Fibroblast of skin of back (primary cell): ENCODE data around the gene RBBP8NL. TPM values are rescaled to one million over a fixed set of nuclear protein-coding genes. Genes with fewer than 3 reads are reported as not detected.

Source experiments
- DNase-seq: peaks from one replicate; pipeline ENCODE4 v3.0.0-alpha.2; 2013
- polyA plus RNA-seq, 2 experiments: library from polyadenylated mRNA; unstranded; fragments of 120-200 nt; gene quantifications; one replicate each; pipeline ENCODE4 v1.2.1, GENCODE V29; 2013; ENCODE audit not compliant: insufficient read length in 2 of 2

The RBBP8NL gene, protein sequence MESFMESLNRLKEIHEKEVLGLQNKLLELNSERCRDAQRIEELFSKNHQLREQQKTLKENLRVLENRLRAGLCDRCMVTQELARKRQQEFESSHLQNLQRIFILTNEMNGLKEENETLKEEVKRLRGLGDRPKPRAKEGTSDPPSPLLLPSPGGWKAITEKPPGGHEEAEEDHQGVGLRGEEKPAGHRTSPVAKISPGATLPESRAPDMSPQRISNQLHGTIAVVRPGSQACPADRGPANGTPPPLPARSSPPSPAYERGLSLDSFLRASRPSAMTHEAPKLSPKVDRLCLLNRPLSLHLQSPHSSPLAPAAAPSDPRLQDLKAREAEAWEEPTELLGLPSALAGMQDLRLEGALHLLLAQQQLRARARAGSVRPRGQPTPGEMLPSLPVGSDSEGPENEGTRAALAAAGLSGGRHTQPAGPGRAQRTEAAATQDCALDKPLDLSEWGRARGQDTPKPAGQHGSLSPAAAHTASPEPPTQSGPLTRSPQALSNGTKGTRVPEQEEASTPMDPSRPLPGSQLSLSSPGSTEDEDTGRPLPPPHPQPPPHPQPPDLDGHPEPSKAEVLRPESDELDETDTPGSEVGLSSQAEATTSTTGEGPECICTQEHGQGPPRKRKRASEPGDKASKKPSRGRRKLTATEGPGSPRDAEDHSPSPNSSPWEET
- not detected for polyA plus RNA-seq (2013, experiment 1 of 2; ENCODE audit: insufficient read length)
- not detected for polyA plus RNA-seq (2013, experiment 2 of 2; ENCODE audit: insufficient read length)

DNA sequence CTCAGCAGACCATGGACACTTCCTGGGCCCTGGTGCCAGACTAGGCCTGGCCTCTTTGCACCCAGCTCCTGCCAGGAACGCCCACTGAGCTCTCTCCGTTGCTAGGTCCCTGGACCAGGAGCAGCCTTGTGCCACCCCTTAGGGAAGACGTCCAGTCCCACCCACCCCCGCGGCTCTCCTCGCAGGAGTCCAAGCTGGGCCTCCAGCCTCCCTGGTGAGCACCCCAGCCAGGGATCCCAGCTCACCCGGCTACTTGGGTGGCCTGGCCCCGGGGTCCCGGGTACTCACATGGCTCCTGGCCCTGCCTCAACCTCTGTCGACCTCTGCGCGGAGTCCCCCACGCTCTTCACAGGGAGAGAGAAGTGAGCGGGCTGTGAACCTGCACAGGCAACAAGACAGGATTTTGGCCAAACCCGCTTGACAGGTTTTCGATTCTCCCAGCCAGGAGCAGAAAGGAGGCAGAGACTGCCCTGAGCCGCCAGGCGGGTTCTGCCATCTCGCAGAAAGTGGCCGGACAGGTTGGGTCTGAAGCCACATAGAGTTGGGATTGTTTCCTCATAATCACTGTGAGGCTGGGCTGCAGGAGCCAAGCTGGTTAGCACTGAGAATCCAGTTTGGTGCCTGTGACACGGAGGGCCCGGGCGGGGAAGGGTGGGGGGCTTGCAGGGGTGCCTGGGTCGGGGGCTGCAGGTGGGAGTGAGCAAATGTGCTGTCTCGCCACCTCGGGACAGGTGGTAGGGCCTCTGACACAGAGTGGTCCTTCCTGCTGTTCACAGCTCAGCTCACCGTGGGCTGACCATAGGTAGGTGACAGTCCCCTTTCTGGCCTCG is at the start of gene RBBP8NL:
TSS of gene RBBP8NL (minus strand) at position 368 of the 830 bp plus-strand sequence. CDS start 7,892 bp downstream, outside the sequence.
- DNase-seq, result no peak

DNA sequence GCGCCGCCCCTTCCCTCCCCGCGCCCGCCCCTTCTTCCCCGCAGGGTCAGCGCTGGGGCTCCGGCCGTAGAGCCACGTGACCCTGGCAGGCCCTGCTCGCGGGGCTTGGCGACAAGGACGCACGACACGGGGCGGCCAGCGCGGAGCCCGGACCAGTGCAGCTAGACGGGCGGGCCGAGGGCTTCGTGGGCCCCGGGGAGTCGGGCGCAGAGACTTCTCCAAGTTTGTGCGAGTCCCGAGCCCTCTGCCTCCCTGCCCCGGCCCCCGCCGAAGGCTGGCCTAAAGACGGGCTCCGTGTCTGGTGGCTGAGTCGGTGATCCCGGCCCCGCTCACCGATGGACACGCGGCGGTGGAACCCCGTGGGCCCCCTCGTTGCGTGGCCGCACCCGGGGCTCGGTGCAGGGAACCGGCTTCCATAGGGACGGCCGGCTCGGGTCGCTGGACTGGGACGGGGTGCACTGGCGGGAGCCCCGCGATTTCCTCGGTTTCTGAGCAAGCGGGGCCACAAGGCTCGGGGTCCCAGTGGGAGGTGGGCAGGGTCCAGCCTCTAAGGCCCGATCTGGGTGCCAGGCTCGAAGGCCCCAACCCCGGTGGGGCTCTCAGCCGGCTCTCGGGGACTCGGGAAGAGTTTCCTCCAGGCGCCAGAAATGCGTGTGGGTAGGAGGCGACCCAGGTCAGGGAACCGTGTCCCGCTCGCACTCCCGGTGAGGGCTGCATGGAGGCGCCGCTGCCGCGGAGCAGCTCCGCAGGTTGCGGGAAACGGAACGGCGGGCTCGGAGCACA is 48.9 kb upstream of the RBBP8NL start:
- DNase-seq, result no peak

DNA sequence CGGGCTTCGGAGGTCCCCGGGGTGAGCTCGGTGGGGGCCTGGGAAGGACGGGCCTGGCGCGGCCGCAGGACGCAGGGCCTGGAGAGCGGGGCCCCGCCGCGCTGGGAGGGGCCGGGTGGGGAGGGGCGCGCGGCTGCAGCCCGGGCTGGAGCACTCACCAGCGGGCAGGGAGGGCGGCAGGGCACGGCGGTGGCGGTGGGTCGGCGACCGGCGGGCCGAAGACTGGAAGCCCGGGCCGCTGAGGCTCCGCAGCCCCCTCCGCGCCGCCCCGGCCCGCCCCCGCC is 48.4 kb upstream of the RBBP8NL start, which contains the start of gene GATA5:
TSS of gene GATA5 (minus strand) at position 224 of the 284 bp plus-strand sequence. CDS start 474 bp downstream, outside the sequence.
- no peak for DNase-seq

DNA sequence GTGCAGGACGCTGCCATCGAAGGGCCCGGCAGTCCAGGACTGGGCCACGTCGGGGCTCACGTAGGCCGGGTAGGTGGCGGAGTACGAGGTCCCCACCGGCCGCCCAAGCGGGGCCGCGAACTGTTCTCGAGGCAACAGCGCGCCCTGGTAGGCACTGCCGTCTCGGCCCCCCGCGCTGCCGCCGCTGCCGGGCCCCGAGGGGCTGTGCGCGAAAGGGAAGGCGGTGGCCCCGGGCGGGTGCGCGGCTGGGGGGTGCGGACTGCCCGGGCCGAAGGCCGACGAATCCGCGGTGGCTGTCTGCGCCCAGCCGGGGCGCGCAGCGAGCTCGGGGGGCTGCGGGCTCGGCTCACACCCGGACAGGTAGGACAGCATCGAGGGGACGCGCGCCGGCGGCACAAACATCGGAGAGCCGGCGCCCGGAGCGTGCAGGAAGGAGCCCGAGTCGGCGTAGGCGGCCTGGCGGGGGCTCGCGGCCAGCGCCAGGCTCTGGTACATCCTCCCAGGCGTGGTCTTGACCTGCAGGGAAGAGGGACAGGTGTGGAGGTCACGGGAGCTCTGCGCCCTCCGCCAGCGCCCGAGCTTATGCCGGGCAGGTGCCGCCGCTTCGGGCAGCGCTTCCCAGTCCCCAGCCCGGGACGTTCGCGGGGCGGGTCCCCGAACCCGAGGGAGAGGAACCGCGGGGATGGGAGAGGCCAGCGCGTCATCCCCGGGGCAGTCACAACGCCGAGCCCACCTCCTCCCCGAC is 47.9 kb upstream of the RBBP8NL start:
- DNase-seq, result no peak

DNA sequence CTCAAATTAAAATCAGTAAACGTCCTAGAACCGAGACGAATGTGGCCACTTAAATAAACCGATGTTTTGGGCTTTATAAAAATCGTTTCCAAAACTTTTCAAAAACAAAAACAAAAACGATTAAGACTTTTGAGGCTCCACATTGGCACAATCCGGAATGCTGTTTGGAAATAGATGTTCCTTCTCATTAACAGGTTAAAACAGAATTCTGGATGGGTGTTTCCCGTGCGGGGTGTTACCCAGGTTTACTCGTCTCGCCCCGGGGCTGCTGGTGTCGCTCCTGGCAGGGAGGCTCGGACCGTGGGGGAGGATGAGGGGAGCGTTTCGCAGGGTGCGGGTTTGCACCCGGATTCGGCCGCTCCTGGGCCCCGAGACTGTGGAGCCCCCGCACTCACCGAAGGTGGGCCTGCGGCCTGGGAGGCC is 47.3 kb upstream of the RBBP8NL start:
- DNase-seq, result no peak

DNA sequence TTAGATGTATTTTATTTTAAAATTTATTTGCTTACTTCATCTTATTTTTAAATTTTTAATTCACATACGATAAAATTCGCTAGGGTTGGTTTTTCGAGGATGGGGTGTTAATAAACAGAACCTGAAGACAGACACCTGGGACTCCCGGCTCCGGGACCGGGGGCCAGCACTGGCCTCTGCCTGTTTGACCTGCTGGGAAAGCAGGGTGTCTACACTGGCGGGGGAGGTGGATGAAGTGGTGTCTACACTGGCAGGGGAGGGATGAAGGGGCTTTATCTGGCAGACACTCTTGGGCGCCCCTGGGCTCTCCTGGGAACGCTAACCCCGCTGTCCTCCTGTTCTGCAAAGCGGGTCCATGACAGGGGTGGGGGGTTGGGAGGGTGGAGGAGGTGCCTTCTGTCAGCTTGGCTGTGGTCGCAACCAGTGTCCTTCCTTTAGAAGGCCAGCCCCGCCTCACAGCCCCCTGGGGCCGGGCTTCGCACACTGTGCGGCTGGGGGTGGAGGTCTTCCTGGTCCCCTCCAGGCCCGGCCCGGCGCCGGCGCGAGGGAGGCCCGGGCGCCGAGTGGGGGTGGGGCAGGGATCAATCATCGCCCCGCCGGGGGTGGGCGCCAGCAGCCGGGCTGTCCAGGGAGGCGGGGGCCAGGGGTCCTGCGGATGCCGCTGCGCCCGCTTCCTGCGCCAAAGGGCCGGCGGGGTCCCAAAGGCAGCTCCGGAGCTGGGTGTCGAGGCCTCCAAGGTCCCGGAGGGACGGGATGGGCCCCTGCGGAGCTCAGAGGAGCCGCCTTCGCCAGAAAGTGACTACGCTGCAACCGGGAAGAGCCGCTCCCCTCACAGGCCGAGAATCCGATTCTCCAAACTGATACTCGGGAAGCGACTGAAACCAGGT is 46.6 kb upstream of the RBBP8NL start:
- no peak for DNase-seq

DNA sequence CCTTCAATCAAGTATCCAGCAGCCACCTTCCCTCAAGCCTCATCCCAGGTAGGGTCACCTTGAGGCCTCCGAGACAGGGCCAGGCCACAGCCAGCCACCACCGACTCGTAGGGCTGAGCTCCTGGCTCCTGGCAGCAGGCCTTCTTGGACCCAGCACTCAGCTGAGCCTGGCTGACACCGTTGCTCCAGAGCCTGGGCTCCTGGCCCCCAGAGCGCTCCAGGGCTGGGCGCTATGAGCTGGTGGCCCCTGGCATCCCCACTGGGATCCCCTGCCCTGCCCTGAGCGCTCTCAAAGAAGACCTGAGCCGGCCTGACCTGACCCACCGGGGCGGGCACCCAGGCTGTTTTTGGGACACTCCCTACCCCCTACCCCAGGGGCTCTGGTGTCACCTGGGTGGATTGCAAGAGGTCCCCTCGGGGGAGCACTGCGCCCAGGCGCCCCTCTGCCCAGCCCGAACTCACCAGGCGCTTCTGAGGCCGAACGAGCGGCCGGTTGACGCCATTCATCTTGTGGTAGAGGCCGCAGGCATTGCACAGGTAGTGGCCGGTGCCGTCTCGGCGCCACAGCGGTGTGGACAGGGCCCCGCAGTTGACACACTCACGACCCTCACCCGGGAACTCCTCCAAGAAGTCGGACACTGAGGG is 45.7 kb upstream of the RBBP8NL start:
- DNase-seq, result no peak

DNA sequence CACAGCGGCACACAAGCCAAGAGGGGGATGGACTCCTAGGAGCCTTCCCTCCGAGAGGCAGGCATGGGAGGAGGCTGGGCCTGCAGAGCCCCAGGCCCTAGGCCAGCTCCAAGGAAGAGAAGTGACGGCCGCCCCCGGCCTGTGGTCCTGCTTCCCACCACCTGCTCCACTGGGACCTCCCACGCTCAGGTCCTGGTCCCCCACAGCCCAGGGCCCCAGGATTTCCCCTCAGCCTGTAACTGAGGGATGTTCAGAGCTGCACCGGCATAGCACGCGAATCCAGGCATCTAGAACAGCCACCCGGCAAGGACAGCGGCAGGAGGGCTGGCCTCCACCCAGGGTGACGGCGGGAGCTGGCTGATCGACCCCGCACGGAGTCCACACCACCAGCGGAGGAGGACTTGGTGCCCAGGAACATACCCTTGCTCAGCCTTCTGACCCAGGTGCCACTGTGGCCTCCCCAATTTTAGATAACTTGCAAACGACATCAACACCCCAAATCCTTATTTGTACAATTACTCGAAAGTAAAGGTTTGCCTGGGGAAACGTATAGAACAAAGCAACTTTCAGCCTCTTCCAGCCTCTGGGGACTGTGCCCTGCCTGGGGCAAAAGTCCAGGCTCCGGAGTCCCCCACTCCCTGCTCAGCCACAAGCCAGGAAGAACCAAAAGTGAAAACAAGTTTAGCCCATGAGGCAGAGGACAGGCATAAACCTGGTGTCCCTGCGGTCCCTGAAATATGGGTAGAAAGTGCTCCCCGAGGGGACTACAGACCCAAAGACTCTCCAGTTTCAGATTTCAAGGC is 45.0 kb upstream of the RBBP8NL start:
- DNase-seq, result no peak

DNA sequence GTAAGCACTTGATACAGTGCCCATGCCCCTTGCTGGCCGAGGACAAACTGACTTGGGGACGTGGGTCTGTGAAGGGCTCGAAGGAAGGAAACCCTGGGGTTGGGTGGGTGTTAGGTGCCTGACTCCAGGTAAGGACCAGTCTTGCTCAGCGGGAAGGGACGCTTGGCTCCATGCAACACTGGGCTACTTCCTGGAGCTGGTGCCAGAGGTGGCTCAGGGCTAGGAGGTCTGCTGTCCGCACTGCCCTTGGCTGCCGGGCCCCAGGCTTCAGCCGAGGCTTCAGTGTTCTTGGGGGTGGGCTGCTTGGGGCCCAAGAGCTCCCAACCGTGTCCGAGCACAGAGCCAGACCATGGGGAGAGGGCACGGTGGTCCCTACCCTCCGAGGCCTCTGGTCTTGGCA is 43.1 kb upstream of the RBBP8NL start:
- DNase-seq, result no peak

DNA sequence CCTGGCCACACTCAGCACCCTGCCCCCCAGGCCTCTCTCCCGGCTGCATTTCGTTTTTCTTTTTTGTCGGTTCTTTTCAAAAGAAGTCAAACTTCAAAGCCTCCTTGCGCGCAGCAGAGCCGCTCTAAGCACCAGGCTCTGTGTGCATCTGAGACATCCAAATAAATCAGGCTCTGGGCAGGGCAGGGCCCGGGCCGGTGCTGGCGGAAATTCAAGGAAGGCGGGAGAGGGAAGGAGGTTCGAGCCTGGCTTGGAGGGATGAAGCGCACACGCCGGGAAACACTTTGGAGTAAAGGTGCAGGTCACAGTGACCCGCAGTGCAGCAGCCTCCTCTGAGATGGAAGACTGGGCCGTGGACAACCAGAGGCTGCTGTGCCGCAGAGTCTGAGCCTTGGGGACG is 42.7 kb upstream of the RBBP8NL start:
- no peak for DNase-seq

DNA sequence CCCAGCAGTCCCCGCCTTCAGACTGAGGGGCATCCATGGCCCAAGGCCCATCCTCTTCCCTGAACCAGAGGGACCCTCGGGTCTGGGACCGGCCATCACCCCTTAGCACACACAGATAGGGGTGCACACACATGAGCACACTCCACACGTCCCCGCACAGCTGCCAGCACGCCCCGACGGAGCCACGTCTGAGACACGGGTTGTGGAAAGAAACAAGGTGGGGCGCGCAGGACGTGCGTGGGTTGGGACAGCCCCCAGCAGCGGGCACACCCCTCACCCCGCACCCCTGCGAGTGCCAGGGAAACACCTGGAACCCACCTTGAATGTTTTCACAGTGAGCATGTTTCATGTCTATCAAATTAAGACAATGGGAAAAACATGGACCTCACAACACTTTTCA is 42.0 kb upstream of the RBBP8NL start:
- DNase-seq, result no peak

DNA sequence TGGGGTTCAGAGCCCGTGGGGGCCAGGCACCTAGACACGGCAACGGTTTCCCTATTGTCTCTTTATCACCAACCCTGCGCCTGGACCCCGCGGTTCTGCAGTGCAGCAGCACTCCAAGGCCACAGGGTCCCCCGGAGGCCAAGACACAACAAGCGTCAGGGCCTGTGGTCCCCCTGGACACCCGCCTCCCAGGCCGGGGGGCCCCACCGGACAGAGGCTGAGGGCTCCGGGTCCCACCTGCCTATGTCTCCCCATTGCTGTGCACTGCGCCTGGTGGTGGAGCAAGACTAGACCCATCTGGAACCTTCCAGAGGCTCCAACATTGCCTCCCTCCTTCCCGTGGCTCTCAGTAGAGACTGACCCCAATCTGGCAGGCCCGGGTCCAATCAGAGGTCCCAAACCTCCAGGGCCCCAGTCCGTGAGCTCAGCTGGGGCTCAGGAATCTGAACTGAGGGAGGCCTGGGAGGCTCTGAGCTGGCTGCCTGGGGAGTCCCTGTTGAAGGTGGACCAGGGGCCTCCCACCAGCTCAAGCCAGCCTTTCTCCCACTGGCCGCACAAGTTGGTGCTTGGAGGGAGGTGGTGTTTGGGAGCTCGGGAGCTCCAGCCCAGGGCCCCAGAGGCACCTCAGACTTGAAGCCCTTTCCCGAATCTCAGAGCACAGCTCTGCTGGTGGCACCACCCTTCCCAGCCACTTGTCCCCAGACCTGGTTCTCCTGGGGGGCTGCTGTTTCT is 39.6 kb upstream of the RBBP8NL start:
- no peak for DNase-seq

DNA sequence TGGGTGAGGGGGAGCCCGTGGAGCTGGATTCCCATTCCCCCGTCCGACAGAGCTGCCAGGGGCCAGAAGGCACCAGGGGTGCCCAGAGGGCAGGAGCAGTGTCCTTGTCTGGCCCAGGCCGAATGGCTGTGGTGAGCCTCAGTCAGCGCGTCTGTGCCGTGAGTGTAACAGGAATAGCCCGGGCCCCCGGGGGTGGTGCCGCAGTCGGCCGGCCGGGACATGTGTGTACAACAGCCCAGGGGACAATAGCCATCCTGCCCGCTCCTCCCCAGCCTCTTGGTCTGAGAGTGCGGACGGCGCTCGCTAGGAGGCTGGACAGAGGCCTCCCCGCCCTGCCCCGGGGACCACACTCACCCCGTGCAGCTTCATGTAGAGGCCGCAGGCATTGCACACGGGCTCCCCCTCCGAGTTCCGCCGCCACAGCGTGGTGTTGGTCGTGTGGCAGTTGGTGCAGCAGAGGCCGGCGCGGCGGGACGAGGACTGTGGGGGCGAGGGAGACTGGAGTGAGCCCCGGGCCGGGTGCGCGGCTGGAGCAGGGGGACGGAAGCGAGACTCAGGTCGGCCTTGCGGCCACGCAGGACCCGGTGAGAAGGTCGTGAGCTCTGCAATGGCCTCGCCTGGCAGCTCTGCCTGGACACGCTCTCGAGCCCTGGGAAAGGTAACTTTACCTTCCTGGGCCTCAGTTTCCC is 38.9 kb upstream of the RBBP8NL start:
- no peak for DNase-seq

DNA sequence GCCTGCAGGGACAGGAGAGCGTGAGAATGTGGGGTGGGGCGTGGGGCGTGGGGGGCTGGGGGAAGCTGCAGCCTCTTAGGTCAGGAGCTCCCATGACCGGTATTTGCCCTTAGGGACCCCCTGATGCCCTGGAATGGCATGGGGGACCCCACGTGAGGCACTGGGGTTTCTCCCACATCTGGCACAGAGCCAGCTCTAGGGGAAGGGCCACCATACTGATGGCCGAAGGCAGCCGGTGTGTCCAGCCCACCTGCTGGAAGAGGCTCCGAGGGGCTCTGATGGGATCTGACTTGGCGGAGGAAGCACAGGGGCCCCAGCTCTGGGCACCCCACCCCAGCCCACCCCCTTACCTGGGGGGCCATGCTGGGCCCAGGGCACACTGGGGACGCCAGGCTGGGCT is 37.7 kb upstream of the RBBP8NL start:
- DNase-seq, result no peak

DNA sequence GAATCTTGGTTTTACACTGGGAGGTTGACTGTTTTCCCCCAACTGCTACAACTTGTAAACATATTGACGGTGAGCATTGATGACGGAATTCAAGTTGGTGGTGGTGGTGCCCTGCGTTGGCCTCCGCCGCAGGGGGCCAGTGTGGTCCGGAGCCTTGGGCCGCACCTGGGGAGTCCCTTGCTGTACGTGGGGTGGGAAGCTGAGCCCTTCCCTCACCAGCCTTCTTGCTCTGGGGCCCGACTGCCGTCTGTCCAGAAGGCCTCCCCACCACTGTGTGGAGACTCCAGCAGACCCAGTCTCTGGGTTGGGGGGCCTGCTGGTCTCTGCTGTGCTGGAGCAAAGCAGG is 37.1 kb upstream of the RBBP8NL start:
- DNase-seq, result no peak

DNA sequence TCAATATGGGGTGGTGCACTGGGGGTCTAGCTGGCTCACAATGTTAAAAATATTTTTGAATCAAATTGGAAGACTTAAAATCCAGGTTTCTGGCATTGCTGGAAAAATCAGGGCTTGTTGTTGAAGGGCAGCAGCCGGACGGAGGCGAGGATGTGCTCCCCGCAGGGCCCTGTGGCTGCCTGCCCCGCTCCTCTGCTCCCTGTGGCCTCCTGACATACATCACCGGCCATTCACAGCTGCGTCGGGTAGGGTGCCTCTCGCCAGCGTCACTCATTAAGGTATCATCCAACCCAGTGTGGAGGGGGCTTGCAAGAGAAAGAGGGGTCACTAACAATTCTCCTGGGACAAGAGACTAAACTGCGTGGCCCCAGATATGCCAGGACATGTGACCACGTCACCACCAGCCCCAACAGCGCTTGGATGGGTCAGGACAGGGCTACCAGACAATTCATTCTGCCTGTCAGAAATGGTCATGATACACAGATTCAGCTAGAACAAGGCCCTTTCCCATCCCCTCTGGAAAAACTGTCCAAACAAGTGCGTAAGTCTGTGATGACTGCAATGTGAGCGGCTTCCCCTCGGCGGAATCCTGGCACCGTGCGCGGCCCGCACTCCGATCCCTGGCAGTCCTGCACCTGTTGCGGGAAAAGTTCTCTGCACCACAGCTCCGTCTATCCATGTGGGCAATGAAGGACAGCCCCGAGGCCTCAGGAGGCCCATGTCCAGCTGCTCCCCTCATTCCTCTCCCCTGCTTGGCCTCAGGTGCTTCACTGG is 36.5 kb upstream of the RBBP8NL start:
- DNase-seq, result no peak

DNA sequence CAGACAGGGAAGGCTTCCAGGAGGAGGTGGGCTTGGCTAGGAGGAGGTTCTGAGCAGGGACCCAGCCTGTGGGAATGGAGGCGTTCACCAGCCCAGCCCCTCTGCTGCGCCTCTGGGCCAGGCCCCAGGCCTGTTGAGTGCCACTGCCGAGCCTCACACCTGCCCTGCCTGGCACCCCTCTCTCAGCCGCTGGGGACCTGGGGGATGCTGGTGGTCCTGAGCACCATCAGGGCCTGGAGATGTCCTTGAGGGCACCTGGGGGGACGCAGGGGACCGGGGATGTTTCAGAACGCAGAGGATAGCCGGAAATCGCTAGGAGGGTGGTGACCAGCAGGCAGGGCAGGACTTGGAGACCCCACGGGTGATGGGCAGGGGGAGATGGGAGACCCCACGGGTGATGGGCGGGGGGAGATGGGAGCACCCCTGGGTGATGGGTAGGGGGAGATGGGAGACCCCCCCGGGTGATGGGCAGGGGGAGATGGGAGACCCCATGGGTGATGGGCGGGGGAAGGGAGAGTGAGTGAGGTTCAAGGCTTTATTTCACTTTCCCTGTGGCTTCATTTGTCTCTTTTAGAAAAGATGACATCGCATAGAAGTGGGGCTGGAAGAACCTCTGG is 35.7 kb upstream of the RBBP8NL start:
- no peak for DNase-seq
